GM19351 (cell line): ENCODE measurements around the gene ATP5PO.
"Not testable (repeated sequence)": the region's sequence is repeated elsewhere in the genome, so short reads cannot be mapped to it uniquely, and the experiment has no call there.

Source experiments
- ATAC-seq: cut with Tn5 transposase; IDR thresholded peaks from one replicate; pipeline ENCODE4 v1.9.1; 2021; ENCODE audit warnings: mild to moderate bottlenecking, moderate library complexity; ENCODE audit not compliant: unreplicated experiment

ATP5PO gene

DNA sequence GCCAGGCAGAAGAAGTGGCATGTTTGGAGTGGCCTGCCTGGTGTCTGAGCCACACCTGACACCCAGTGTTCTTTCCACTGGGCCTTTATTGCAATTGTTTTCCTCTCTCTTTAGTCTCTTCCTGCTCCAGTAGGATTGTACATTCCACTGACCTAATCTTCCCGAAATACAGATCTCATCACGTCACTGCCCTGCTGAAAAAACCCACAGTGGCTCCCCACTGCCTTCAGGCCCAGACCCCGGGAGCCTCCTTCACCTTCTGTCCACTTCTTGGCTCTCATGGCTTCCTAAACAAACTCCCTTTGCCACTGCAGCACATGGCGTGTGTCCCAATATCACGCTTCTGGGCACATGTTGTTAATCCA, 25.3 kb upstream of the ATP5PO start:
- no peak for ATAC-seq

- no peak for ATAC-seq
Measured at GRCh38 chr21:33940164-33940880, 24.7 kb upstream of the ATP5PO start.

- ATAC-seq = no peak
Measured at GRCh38 chr21:33939226-33939625, 23.6 kb upstream of the ATP5PO start.

DNA sequence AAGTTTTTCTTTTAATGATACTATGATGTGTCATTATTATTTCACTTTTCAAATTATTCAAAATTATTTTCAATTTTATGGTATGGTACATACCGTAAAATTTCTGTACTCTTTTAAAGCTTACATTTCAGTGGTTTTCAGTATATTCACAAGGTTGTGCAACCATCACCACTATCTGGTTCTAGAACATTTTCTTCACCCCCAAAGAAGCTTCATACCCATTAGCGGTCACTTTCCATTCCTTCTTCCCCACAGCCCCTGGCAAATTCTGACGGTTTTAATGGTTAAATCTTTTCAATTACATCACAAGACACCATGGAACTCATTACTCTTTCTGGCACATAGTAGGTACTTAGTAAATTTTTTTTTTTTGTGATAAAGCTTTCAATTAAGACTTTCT, 22.8 kb upstream of the ATP5PO start:
- ATAC-seq = no peak

GRCh38 chr21:33937931-33938339, 22.3 kb upstream of the ATP5PO start:
- no peak for ATAC-seq

GRCh38 chr21:33937146-33937545, 21.5 kb upstream of the ATP5PO start:
- ATAC-seq = no peak

GRCh38 chr21:33936301-33937038, 20.9 kb upstream of the ATP5PO start:
- ATAC-seq = no peak

DNA sequence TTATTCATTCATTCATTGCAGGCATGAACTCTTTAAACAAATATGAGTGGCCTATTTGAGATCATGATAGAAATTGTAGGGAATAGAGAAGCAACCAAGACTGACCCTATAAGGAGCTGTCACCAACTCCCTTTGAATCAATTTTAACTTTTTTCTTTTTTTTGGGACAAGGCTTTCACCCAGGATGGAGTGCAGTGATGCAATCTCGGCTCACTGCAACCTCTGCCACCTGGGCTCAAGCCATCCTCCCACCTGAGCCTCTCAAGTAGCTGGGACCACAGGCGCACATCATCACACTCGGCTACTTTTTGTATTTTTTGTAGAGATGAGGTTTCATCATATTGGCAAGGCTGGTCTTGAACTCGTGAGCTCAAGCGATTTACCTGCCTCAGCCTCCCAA, 17.1 kb upstream of the ATP5PO start:
- no peak for ATAC-seq

- no peak for ATAC-seq
Measured at GRCh38 chr21:33931799-33932390, 16.3 kb upstream of the ATP5PO start.

GRCh38 chr21:33931052-33931798, 15.6 kb upstream of the ATP5PO start:
- ATAC-seq = not testable (repeated sequence)

GRCh38 chr21:33926248-33926647, 10.6 kb upstream of the ATP5PO start:
- ATAC-seq = not testable (repeated sequence)

GRCh38 chr21:33924766-33925100, 9.1 kb upstream of the ATP5PO start:
- no peak for ATAC-seq

DNA sequence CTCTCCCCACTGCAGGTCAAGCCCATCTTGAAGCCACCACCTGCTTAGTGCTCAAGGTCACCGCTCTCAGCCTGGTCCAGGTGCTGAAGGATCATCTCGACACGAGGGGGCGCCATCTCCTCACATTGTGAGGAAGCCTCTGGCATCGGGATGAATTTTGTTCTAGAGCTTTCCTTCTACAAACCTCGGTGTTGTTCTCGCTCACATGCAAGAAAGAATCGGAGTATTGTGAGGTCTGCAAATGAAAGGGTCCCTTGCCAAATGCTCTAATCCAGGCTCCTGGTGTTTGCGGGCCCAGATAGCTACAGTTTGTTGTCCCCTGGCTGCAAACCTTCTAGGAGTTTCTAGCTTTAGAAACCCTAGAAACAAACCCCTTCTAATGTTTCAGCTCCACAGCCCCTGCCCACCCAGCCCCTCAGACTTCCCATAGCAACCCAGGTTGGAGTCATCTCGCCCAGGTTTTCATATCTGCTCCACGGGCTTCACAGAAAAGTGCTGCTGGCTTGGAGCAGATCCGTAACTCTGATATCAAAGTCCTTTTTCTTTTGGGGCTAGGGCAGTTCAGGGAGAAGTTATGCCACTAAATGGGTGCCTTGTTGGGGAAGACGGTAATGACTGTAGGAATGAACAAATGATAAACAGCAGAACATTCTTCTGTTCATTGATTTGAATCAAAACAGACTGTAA, 8.6 kb upstream of the ATP5PO start:
- ATAC-seq = peak; percentile 69

DNA sequence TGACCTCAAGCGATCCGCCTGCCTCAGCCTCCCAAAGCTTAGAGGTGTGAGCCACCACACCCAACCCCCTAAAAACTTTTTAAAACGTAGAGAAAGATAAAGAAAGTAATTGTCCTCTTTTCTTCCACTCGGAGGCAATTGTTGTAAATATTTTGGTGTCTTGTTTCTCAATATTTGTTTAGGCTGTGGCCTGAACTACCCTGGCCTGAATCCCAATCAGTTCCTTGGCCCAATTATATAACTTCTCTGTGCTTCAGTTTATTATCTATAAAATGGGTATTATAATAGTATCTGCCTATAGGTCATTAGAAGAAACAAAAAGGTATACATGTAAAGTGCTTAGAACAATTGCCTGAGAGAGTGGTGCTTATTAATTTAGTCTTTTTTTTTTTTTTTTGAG, 1.8 kb upstream of the ATP5PO start:
- ATAC-seq = no peak

- no peak for ATAC-seq
Measured at GRCh38 chr21:33916200-33916567, 580 bp upstream of the ATP5PO start.

DNA sequence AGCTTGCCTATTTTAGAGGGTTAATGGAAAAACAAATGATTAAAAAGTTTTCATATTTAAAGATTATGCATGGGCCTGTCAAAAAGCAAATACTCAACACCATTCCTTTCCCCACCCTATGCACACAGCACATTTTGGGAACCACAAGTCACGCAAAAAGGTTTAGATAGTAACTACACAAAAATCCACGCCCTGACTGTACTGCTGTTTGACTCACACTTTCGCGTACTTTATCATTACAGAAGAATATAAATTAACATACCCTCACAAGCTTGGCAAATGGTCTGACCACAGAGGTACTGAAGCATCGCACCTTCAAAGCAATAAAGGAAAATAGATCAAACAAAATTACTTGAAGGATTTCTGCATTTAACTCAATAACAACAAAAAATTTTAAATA, 1.4 kb downstream of the ATP5PO start:
- no peak for ATAC-seq

GRCh38 chr21:33909756-33910155, 5.8 kb downstream of the ATP5PO start:
- ATAC-seq = no peak

- no peak for ATAC-seq
Measured at GRCh38 chr21:33908760-33909159, 6.8 kb downstream of the ATP5PO start.

DNA sequence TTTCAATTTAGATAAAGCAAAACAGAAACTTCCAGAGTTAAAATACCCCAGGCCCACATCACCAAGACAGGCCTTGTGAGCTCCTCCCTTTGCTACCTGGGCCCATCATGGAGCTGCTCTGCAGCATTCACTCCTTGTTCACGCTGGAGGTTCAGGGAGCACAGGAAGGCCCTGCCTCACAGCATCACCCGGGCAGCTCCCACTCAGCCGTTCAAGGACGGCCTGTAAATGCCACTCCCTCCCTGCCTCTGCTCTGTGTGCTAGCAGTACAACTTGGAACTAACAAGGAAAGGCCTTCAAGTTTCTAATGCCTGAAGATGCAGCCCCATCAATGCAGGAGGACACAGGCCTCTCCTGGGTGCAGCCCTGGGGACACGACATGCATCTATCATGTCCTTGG, 11.6 kb downstream of the ATP5PO start:
- ATAC-seq = no peak

DNA sequence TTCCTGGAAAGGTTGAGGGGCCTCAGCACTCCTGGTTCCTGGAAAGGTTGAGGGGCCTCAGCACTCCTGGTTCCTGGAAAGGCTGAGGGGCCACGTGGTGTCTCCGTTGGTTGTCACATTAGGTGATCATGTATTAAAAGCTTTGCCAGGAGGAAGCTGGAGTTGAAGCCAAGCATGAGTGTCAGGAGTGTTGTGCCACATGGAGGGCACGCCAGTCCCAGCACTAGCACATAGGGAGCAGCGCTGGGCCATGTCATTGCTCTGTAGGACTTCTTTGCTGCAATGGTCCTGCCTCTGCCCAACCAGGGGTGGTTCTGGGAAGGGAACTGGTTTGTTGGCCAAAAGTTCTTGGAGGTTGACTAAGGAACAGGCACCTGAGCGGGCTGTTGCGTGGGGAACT, 13.3 kb downstream of the ATP5PO start:
- ATAC-seq = no peak
